Measurements from ENCODE around the gene NRP1. TPM values are rescaled to one million over a fixed set of nuclear protein-coding genes. Genes with fewer than 3 reads are reported as not detected.

The NRP1 gene
- total and polyA plus RNA-seq, 2 of the 8 experiments (the other 6 are each of a cell fraction or from before 2014, with no cell fraction given): 1.2 to 2.1 TPM

- Histone ChIP-seq H2BK12ac (ENCODE audit: low read depth, low read length) (no peak overlapping the region), H3K79me2 (ENCODE audit: control insufficient read depth in 1 of 2, insufficient read depth in 2 of 2, low read length in 2 of 2) (no peaks in the 10 kb centered on the region), H3K4me1 (replicated peaks in 1 of 4; ENCODE audit: control insufficient read depth in 3 of 4, insufficient read depth in 4 of 4, low read length in 3 of 4) (peaks cover 2 to 11% (median 7%) of the 10 kb centered on the region in 4 experiments), H3K79me1 (ENCODE audit: low read depth, low read length) (no peaks in the 10 kb centered on the region), H4K20me1 (replicated peaks in 1 of 2; ENCODE audit: control insufficient read depth in 1 of 2, insufficient read depth in 2 of 2, low read length in 2 of 2) (no peaks in the 10 kb centered on the region), H3K9ac (replicated peaks in 1 of 4; ENCODE audit: extremely low read depth in 1 of 4, low read depth in 3 of 4, low read length in 3 of 4) (no peak overlapping the region), H3K27me3 (replicated peaks in 1 of 4; ENCODE audit: control insufficient read depth in 3 of 4, extremely low read depth in 1 of 4, insufficient read depth in 3 of 4, low read length in 3 of 4) (no peaks in the 10 kb centered on the region), H3K4ac (replicated peaks; ENCODE audit: insufficient read length, low read depth, low read length) (no peak overlapping the region), H3K23ac (ENCODE audit: insufficient read length) (no peak overlapping the region), H2AFZ (ENCODE audit: low read length) (no peak overlapping the region), H4K5ac (ENCODE audit: insufficient read length, low read depth, low read length) (no peak overlapping the region), H2BK15ac (ENCODE audit: low read length) (no peak overlapping the region), H3K18ac (ENCODE audit: extremely low read depth, low read length) (no peak overlapping the region), H2BK5ac (ENCODE audit: low read depth, low read length) (no peak overlapping the region), H3K23me2 (ENCODE audit: low read depth, low read length) (no peaks in the 10 kb centered on the region), H3K14ac (ENCODE audit: insufficient read length) (no peak overlapping the region), H2AK5ac (ENCODE audit: low read depth, low read length) (no peak overlapping the region), H3K36me3 (ENCODE audit: control insufficient read depth in 2 of 4, insufficient read depth in 4 of 4, low read length in 3 of 4) (no peaks in the 10 kb centered on the region), H4K8ac (ENCODE audit: extremely low read depth, insufficient read depth, low read length) (no peak overlapping the region), H3K4me3 (ENCODE audit: extremely low read depth in 1 of 4, insufficient read depth in 2 of 4, low read depth in 3 of 4, low read length in 4 of 4) (no peak overlapping the region), H3K9me3 (ENCODE audit: insufficient read depth in 2 of 2, low read depth in 1 of 2, low read length in 1 of 2) (no peaks in the 10 kb centered on the region), H3K4me2 (ENCODE audit: insufficient read depth in 1 of 2, low read depth in 2 of 2, low read length in 2 of 2) (no peak overlapping the region), H2BK120ac (replicated peaks; ENCODE audit: low read depth, low read length) (no peak overlapping the region), H4K91ac (replicated peaks; ENCODE audit: insufficient read length, low read length) (no peak overlapping the region), H3K27ac (ENCODE audit: low read depth, low read length) (no peak overlapping the region), H2BK20ac (ENCODE audit: low read length) (no peak overlapping the region), H3K56ac (replicated peaks; ENCODE audit: insufficient read length, low read depth, low read length) (no peak overlapping the region)
- no peak for TF ChIP-seq POLR2AphosphoS5 (IDR thresholded peaks at IDR 0.05; ENCODE audit: low read depth, low read length)
- TF ChIP-seq USF2 (IDR thresholded peaks at IDR 0.05; ENCODE audit: low read length): no peak
- no peak for TF ChIP-seq CTBP2 (IDR thresholded peaks at IDR 0.05; ENCODE audit: borderline replicate concordance, insufficient read depth, insufficient read length, low read length)
- TF ChIP-seq SIRT6 (IDR thresholded peaks at IDR 0.05; ENCODE audit: low read length): no peak
- no peak for TF ChIP-seq CTCF (IDR thresholded peaks at IDR 0.05; ENCODE audit: control extremely low read depth in 1 of 3, insufficient read depth in 1 of 3, low read depth in 1 of 3, low read length in 3 of 3)
- no peak for TF ChIP-seq SIN3A (conservative IDR thresholded peaks at IDR 0.05 in 1 of 2, IDR thresholded peaks at IDR 0.05 in 1 of 2; ENCODE audit: low read depth in 1 of 2, low read length in 2 of 2)
- TF ChIP-seq TEAD4 (IDR thresholded peaks at IDR 0.05; ENCODE audit: low read depth, low read length): no peak
- no peak for DNase-seq (ENCODE audit: low read depth in 1 of 2, low spot score in 2 of 2)
- FAIRE-seq: no peak
- ChIA-PET CTCF (ENCODE audit: partially characterized antibody) (interaction anchor here (0.6 to 1.4 kb wide), 2 partner anchors 121 to 1458 kb away, joined by 3 read pairs; no protein-coding TSS in a partner anchor), POLR2A (ENCODE audit: partially characterized antibody) (no interaction called here)
- WGBS, 2 experiments (ENCODE audit: extremely low coverage in 1 of 2, insufficient coverage in 1 of 2, insufficient read length in 1 of 2, insufficient replicate concordance in 2 of 2, low coverage in 1 of 2, low lambda C conversion rate in 2 of 2, missing lambda C conversion rate in 1 of 2): 84% methylated on average over 6 of the region's 6 CpGs; no CpG with 5 or more reads in 1 of the 2 experiments
Observed at GRCh38 chr10:33274096-33274785, 60.2 kb downstream of the NRP1 start.
